22Rv1 (cell line): Measurements from ENCODE around the gene EIF4A3.

Experiments used
- H3K27ac ChIP-seq: fragments of 450-650 bp; 2 replicates; pipeline ENCODE4 v1.5.1; 2017
- CTCF ChIP-seq: fragments of 450-650 bp; IDR thresholded peaks from 2 replicates; pipeline ENCODE4 v1.5.1; 2017; ENCODE audit warnings: mild to moderate bottlenecking
- ZFX ChIP-seq: fragments of 450-650 bp; IDR thresholded peaks from 2 replicates; pipeline ENCODE4 v1.6.1; 2017; ENCODE audit warnings: antibody characterized with exemption, borderline replicate concordance

The EIF4A3 gene

GRCh38 chr17:80099291-80100034, 47.5 kb downstream of the EIF4A3 start:
- H3K27ac ChIP-seq = no peak overlapping the region
- no peak for TF ChIP-seq ZFX
- TF ChIP-seq CTCF = no peak

GRCh38 chr17:80097844-80098691, 48.9 kb downstream of the EIF4A3 start:
- no peak overlapping the region for H3K27ac ChIP-seq
- TF ChIP-seq ZFX = no peak
- no peak for TF ChIP-seq CTCF

DNA sequence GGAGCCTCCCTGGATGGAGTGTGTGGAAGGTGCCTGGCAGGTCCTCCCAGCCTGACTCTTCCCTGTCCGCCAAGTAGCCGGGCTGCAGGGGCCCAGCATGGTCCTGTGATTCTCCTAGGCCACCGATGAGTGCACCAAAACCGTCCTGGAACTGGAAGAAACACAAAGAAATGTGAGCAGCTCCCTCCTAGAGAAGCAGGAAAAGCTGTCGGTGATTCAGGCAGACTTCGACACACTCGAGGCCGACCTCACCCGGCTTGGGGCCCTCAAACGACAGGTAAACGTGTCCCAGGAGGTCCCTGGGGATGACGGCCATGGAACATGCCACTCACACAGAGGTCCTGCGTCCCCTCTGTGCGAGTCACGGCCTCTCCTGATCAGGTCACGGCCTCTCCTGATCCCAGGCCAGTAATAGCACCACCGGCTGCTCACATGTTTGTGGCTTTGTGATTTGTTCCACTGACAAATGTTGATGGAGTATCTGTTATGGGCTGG, 49.8 kb downstream of the EIF4A3 start:
- TF ChIP-seq ZFX = no peak
- no peak for TF ChIP-seq CTCF

GRCh38 chr17:80096561-80097021, 50.3 kb downstream of the EIF4A3 start:
- TF ChIP-seq CTCF (no peak), ZFX (no peak)
- no peak overlapping the region for H3K27ac ChIP-seq

More for the DNA sequence above, 49.8 kb downstream of the EIF4A3 start:
- no peak overlapping the region for H3K27ac ChIP-seq

- no peak overlapping the region for H3K27ac ChIP-seq
- TF ChIP-seq ZFX (no peak), CTCF (no peak)
Observed at GRCh38 chr17:80095844-80096475, 51.0 kb downstream of the EIF4A3 start.

DNA sequence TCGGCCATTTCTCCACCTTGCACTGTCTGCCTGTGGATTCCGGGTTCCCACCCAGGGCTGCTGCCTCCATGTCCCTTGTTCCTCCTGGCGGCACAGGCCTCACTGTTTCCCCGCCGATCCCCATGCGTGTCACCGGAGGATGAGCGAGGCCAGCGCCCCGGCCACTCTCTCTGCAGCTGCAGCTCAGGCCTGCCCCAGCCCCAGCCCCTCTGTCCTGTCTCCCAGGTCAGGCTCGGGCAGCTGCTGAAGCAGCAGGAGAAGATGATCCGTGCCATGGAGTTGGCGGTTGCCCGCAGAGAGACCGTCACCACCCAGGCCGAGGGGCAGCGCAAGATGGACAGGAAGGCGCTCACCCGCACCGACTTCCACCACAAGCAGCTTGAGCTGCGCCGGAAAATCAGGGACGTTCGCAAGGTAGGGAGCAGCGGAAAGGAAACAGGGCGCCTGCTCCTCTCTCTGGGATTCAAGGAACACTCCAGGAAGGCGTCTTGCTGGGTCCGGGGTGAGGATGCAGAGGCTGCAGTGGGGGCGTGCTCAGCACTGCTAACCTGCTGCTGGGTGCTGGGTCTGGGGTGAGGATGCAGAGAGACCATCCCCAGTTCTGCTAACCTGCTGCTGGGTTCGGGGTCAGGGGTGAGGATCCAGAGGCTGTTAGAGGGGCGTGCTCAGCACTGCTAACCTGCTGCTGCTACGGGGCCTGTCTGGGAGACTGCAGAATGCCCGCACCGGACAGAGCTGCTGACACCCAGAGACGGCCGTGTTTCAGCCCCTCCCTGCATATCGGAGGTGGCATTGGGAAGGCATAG, 51.7 kb downstream of the EIF4A3 start:
- TF ChIP-seq CTCF = no peak
- no peak for TF ChIP-seq ZFX

More for the DNA sequence above, 51.7 kb downstream of the EIF4A3 start:
- no peak overlapping the region for H3K27ac ChIP-seq
